ENCODE data around the gene INPPL1.
"Not testable (repeated sequence)": the region's sequence is repeated elsewhere in the genome, so short reads cannot be mapped to it uniquely, and the experiment has no call there.

The INPPL1 gene

DNA sequence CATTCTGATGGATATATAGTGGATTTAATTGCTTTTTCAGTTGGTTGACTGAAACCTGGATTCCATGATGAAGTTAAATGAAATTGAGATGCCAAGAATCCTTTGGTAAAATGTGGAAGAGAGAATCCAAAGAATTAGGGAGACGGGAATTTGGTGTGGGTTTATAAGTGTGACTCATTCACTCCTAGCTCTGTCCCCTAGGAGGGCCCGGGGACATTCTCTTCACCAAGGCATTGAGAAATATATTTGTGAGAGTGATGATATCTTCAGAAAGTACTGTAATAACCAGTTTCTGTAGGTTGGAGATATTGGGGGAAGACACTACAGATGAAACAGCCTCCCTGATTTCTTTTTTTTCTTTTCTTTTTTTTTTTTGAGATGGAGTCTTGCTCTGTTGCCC lies 33.0 kb downstream of the INPPL1 start:
- H3K36me3 ChIP-seq, result no peaks in the 10 kb centered on the region
- TF ChIP-seq, protein P1, sequence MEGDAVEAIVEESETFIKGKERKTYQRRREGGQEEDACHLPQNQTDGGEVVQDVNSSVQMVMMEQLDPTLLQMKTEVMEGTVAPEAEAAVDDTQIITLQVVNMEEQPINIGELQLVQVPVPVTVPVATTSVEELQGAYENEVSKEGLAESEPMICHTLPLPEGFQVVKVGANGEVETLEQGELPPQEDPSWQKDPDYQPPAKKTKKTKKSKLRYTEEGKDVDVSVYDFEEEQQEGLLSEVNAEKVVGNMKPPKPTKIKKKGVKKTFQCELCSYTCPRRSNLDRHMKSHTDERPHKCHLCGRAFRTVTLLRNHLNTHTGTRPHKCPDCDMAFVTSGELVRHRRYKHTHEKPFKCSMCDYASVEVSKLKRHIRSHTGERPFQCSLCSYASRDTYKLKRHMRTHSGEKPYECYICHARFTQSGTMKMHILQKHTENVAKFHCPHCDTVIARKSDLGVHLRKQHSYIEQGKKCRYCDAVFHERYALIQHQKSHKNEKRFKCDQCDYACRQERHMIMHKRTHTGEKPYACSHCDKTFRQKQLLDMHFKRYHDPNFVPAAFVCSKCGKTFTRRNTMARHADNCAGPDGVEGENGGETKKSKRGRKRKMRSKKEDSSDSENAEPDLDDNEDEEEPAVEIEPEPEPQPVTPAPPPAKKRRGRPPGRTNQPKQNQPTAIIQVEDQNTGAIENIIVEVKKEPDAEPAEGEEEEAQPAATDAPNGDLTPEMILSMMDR (IDR thresholded peaks at IDR 0.05), result no peak

DNA sequence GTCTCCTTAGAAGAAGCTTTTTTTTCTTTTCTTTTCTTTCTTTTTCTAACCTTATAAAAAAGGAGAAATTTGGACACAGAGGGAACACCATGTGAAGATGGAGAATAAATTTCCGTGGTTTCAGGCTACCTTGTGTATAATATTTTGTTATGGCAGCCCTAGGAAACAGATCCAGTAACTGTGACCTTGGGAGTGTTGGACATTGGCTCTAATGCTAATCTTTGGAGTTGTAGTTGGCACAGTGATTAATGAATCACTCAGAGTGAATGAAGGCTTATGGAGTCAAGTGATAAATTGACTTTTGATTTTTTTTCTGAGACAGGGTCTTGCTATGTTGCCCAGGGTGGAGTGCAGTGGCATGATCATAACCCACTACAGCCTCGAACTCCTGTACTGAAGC lies 34.9 kb downstream of the INPPL1 start:
- H3K4me3 ChIP-seq (ENCODE audit: low read depth in 1 of 2, low read length in 1 of 2), result no peak overlapping the region
- H3K4me1 ChIP-seq (ENCODE audit: control insufficient read depth in 1 of 2, insufficient read depth in 1 of 2, low read depth in 1 of 2, low read length in 1 of 2), result no peaks in the 10 kb centered on the region
- H3K36me3 ChIP-seq, result no peaks in the 10 kb centered on the region
- TF ChIP-seq, protein P1 (IDR thresholded peaks at IDR 0.05), result no peak
- no peak overlapping the region for H3K27ac ChIP-seq
- no peaks in the 10 kb centered on the region for H3K9me3 ChIP-seq
- peaks cover 86% of the 10 kb centered on the region for H3K27me3 ChIP-seq

More for the DNA sequence above, 33.0 kb downstream of the INPPL1 start:
- Histone ChIP-seq H3K27me3 (peaks cover 84% of the 10 kb centered on the region), H3K27ac (no peak overlapping the region), H3K4me3 (ENCODE audit: low read depth in 1 of 2, low read length in 1 of 2) (no peak overlapping the region), H3K9me3 (no peaks in the 10 kb centered on the region), H3K4me1 (ENCODE audit: control insufficient read depth in 1 of 2, insufficient read depth in 1 of 2, low read depth in 1 of 2, low read length in 1 of 2) (no peaks in the 10 kb centered on the region)

DNA sequence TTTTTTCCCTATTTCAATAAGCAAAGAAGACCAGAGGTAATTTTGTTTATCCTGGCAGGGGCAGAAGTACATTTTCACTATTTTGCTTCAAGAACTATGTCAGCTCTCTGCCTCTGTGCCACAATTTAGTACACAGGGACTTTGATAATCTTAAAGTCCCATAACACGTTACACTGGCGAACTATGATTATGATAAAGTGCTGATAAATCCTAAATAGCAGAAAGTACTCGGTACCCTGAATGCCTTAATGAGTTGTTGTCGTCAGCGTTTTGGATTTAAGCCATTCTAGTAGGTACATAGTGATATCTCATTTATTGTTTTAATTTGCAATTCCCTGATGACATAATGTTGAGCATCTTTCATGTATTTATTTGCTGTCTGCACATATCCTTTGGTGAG lies 36.0 kb downstream of the INPPL1 start:
- Histone ChIP-seq H3K4me1 (ENCODE audit: control insufficient read depth in 1 of 2, insufficient read depth in 1 of 2, low read depth in 1 of 2, low read length in 1 of 2) (no peaks in the 10 kb centered on the region), H3K27ac (no peak overlapping the region), H3K4me3 (ENCODE audit: low read depth in 1 of 2, low read length in 1 of 2) (no peak overlapping the region), H3K9me3 (no peaks in the 10 kb centered on the region), H3K36me3 (no peaks in the 10 kb centered on the region), H3K27me3 (peaks cover 75% of the 10 kb centered on the region)
- TF ChIP-seq, protein P1 (IDR thresholded peaks at IDR 0.05), result no peak

DNA sequence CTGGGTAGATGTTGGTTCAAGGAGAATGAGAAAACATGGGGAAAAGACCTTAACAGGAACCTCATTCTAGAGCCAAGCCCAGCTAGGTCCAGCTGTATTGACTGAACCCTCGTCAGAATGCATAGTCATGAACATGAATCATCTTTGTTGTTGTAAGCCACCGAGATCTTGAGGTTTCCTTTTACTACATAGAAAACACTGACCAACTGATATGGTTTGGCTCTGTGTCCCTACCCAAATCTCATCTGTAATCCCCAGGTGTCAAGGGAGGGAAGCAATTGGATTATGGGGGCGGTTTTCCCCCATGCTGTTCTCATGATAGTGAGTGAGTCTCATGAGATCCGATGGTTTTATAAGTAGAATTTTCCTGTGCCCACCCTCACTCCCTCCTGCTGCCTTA lies 38.8 kb downstream of the INPPL1 start:
- Histone ChIP-seq H3K4me3 (ENCODE audit: low read depth in 1 of 2, low read length in 1 of 2) (no peak overlapping the region), H3K9me3 (no peaks in the 10 kb centered on the region), H3K4me1 (ENCODE audit: control insufficient read depth in 1 of 2, insufficient read depth in 1 of 2, low read depth in 1 of 2, low read length in 1 of 2) (no peaks in the 10 kb centered on the region), H3K27me3 (peaks cover 50% of the 10 kb centered on the region), H3K36me3 (no peaks in the 10 kb centered on the region), H3K27ac (no peak overlapping the region)
- TF ChIP-seq, protein P1 (IDR thresholded peaks at IDR 0.05), result no peak

DNA sequence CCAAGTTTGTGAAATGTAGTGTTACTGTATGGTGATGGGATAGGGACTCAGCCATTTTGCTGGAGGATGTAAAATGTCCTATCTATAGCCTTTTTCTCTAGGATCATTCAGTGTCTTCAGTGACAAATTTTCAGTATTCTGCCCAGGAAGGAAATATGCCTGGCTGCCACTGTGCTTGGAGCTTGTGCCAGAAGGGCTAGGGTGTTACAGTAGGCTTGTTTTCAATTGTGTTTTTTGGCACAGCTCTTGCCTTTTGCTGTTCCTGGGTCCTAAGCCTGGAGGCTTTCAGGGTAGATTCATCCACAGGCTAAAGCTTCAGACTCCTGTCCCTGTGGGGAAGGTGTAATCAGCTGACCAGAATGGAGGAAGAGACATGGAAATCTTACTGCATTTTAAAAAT lies 41.4 kb downstream of the INPPL1 start:
- H3K4me1 ChIP-seq (ENCODE audit: control insufficient read depth in 1 of 2, insufficient read depth in 1 of 2, low read depth in 1 of 2, low read length in 1 of 2), result no peaks in the 10 kb centered on the region
- no peak overlapping the region for H3K27ac ChIP-seq
- peaks cover 45% of the 10 kb centered on the region for H3K27me3 ChIP-seq
- H3K9me3 ChIP-seq, result no peaks in the 10 kb centered on the region
- no peaks in the 10 kb centered on the region for H3K36me3 ChIP-seq
- no peak overlapping the region for H3K4me3 ChIP-seq (ENCODE audit: low read depth in 1 of 2, low read length in 1 of 2)
- TF ChIP-seq, protein P1 (IDR thresholded peaks at IDR 0.05), result no peak

DNA sequence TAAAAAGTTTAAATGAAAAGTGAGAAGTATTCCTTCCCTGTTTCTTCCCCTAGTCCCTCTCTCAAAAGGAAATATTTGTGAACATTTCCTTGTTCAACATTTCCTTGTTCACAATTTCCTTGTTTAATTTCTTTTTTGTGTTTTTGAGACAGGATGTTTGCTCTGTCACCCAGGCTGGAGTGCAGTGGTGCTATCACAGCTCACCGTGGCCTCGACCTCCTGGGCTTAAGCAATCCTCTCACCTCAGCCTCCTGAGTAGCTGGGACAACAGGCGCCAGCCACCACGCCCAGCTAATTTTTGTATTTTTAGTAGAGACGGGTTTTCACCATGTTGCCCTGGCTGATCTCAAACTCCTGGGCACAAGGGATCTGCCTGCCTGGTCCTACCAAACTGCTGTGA lies 42.4 kb downstream of the INPPL1 start:
- not testable (repeated sequence) for H3K4me1 ChIP-seq (ENCODE audit: control insufficient read depth in 1 of 2, insufficient read depth in 1 of 2, low read depth in 1 of 2, low read length in 1 of 2); H3K36me3 ChIP-seq; H3K27ac ChIP-seq; H3K4me3 ChIP-seq (ENCODE audit: low read depth in 1 of 2, low read length in 1 of 2); H3K9me3 ChIP-seq
- H3K27me3 ChIP-seq, result peaks cover 40% of the 10 kb centered on the region

All from neutrophil (primary cell).